SK-N-DZ (cell line): ENCODE results near the gene ASTL.

Source experiments
- DNase-seq: peaks from one replicate; pipeline ENCODE4 v3.0.0-alpha.2; 2015; ENCODE audit warnings: low spot score

Gene ASTL

DNA sequence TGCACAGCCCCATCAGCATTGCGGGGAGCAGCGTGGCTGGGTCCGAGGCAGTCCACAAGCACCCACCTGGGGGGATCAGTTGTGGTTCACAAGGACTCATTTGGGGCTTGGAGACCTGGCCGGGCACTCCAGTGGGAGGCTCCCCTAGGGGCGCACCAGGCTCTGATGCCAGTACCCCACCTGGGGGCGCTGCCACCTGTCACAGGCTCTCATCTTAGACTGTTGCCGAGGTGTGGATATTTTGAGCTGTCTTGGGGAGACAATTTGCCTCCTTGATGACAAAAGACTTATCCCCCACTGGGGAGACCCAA is 25.0 kb downstream of the ASTL start:
- DNase-seq: no peak

DNA sequence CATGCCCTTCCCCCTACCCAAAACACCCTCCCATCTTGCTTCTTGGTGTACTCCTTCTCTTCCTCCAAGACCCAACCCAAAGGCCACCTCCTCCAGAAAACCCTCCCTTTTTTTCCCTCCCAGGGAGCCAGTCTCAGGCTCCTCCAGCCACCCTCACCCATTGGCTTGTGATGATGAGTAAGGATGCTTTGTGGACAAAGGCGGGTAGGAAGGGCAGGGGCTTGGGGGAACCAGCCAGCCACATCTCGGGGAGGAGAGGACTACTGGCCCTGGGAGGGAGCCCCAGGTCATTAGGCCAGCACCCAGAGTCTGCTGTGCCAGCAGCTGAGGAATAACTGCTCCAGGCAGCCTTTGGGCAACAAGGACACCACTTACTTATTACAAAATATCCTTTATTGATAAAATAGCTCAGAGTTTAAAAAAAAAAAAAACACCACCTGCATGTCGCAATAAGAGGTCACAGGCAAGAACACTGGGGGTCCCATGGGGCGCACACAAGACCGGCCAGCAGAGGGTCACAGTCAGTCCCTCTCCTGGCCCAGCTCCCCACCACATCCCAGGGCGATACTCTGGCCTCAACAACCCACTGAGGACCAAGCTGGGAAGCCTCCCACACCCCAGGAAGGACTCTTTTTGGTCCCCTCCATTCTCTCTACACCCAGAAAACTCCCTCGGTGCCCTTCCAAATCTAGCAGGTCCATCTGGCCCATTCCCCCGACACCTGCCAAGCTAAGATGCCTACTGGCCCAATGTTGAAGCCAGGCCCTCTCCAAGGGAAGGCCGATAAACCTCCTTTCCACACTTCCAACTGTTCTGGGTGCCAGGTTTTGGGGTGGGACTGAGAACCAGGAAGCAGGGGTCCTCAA is 25.6 kb downstream of the ASTL start:
- DNase-seq: no peak

DNA sequence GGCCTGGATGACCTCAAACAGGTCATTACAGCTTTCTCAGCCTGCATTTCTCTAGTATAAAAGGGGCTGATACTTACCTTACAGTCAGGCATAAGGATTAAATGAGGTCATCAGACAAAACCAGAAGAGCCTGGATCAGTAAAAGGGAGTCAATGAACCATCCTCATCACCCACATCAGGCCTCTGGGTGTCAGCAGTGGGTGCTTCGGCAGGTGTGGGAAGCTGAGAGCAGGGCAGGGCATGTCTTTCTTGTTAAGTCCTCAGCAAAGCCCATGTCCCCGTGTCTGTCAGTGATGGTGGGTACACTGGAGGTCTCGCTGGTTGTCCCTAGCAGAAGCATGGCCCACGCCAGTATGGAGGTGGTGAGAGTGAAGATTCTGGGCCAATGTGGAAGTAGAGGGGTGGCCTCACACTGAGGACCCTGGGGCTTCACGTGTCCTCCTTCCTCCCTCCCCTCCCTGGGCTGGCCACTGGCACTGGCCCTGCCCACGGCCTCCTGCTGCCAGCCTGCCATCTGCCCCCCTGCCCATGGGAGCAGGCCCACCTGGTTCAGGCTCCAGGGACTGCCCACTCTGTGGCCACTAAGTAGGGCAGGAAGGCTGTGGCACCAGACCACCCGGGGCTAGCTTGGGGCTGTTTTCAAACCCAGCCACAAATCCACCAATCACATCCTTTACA is 26.3 kb downstream of the ASTL start:
- no peak for DNase-seq

DNA sequence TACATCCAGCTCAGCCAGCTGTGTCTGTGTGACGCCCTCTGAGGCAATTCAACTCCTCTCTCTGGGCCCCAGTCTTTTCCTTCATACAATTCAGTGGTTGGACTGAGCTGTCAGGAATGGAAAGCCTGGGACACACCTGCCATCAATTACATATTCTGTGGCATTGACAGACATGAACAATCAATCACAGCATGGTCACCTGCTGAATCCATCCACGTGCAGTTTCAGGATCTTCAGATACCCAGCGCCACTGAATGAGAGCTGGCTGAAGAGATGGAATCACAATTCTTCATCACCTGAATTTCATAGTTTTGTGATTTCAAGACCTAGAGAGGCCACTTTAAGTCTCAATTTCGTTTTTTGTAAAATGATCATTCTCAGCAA is 27.1 kb downstream of the ASTL start:
- DNase-seq: no peak

DNA sequence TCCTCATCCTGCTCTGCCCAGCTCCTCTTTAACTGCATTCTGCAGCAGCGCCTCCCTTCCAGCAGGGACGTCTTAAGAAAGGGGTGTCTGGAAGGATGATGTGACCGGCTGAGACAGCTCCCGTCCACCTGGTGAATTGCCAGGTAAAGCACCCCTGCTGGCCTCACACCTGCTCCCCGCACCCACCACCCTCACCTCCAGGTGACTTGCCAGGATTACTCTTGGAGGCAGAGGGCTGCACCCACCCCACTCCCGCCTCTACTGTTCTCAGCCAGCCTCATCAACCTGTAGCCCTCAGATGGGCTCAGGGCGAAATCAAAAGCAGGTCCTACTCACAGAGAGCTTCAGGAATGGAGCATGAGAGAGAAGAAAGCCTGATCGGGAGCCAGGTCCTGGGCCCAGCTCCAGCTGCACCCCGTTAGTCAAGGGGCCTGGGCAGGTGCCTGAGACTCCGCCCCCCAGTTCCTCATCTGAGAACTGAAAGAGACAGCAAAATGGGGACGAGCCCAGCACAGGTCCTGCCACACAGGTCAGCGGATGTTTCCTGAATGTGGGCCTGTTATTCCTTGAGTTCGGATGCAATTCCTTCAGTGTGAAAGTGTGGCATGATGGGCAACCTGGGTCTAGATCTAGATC is 27.6 kb downstream of the ASTL start:
- no peak for DNase-seq

DNA sequence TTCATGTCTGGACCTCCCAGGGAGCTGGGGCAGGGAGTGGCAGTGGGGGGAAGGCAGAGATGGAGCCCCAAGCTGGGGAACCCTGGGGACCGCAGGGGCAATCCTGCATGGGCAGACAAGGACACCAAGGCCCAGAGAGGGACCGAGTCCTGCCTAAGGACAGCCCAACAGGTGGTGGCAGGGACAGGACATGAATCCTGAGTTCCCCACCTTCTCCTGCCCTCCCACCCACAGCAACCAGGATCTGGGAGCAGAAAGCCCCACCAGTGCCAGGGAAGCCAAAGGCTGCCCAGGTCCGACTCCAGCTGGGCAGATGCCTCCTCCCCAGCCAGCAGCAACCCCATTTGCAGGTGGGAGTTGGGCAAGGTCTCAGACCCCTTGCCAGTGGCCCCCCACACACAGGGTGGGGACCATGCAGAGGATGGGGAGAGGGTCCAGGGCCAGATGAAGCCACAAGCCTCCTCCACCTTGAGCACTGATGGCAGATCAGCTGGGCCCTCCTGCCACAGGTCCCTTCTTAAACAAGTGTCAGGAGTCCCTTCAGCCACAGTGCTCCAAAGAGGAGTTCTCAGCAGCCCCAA is 28.3 kb downstream of the ASTL start:
- DNase-seq: no peak

DNA sequence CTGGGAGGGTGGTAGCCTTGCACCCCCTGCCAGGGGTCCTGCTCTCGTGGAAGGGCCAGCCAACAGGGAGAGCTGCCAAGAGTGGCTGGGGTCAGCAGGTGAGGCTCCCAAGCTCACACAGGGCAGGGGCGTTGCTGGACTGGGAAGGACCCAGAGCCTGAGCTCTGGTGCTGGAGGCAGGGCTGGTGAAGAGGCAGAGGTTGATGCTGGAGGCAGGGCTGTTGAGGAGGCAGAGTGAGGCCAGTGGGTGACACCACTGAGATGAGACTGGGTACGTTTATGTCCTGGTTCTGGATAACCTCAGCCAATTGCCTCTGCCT is 29.0 kb downstream of the ASTL start:
- DNase-seq: no peak

DNA sequence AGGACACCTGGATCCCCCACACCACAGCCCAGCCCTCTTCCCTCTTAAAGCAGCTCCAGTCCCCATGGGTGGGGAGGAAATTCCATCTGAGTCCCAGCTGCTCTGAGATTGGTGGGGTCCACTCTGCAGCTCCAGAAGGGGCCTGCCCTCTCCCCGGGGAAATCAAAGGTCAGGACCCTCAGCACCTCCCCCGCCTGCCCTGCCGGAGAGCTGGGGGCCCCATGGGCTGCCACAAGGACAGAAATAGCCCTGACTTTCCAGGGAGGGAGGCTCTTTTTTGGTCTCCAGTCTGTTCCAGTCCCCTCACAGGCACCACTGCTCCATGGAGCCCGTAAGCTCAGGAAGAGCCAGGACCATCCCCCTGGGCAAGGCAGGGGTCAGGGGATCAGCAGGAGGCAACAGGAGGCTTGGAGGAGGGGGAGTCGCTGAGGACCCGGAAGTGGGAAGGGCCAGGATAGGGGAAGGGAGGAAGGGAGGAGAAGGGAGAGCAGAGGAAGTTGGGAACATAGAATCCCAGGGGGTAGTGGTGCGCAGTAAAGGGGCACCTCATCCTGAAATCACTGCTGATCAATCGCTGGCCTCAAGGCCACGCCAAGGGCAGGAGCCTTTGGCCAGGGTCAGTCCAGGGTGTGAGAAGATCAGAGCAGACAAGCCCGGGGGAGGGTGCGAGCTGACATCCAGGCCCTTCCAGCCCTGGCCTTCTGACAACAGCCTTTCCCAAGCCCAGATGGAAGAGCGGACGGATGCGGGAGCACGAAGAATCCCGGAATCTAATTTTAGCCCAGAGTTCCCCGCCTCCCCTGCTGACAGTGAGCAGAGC is 29.6 kb downstream of the ASTL start:
- DNase-seq: peak; percentile 67

DNA sequence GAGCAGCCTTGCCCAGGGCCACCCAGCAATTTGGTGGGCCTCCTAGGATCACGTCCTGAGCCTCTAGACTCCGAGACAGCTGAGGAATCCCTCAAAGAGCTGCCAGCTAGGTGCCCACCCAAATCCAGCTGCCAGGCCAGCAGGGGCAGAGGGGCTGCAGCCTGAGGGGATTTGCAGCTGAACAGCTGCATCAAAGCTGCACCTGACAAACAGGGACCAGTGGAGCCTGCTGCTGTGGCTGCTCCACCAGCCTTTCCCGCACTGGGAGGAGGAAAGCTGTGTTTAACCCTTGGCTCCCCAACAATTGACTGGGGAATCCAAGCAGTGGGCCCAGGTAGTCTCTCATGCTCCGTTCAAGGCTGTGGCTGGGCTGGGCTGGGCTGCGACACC is 30.2 kb downstream of the ASTL start:
- DNase-seq: no peak

DNA sequence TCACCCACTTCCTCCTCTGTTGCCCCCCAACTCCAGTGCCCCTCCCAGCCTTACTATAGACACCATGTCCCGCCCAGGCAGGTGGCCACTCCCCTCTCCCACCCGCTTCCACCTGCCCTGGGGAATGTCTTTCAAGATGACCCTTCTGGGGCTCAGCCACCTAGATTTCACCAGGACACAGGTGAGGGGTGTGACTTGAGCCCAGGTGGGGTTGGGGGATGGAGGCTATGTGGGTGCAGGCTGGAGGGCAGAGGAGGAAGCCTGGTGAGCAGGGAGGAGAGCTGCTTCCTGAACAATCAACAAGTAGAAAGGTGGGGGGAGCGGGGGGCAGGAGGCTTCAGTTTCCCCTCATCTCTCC is 30.6 kb downstream of the ASTL start:
- no peak for DNase-seq

DNA sequence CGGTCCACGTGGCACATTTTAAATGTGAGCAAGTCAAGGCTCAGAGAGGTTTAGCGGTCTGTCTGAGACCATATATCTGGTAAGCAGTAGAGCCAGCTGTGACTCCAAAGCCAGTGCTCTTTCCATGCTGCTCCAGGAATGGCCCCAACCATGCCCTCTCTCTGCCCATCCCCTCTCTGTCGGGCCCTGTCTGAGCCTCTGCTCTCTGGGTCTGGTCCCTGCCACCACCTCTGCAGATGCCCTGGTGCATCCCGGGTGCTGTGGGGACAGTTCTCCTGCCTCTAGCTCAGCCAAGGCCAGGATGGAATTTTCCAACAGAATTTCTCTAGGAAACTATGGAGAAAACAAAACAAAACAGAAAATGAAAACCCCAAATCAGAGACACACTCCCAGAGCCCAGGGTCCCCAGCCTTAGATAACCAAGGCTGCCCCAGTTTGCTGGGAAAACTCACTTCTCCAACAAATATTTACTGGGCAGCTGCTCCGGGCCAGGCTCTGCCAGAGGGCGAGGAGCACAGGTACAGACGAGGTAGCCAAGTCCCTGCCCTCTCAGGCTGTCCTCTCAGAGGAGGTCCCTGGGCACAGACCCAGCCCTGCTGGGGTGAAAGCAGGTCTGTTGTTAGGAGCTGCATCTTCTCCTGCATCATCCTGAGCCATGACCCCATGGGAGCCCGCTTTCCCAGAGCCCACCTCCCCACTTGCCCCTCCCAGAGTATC is 31.2 kb downstream of the ASTL start:
- DNase-seq: no peak

DNA sequence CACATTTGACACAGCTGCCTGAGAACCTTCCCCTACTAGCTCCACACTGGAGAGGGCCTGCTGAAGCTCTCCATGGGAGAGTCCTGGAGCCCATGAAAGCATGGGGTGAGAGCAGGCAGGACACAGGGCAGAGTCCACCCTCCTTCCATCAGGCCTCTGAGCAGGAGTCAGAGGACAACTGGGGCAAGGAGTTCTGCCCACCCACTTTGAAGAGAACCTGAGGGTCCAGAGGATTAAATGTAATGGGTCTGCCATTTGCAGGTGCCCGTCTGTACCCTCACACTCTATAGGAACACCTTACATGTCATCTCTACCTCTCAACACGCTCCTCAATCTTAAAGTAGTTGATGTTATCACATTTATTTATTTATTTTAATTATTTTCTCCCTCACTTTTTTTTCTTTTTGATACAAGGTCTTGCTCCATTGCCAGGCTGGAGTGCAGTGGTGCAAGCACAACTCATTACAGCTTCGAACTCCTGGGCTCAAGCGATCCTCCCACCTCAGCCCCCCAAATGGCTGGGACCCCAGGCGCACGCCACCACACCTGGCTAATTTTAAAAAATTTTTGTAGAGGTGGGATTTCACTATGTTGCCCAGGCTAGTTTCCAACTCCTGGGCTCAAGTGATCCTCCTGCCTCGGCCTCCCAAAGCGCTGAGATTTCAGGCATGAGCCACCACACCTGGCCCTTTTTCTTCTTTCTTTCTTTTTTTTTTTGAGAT is 32.1 kb downstream of the ASTL start:
- no peak for DNase-seq

DNA sequence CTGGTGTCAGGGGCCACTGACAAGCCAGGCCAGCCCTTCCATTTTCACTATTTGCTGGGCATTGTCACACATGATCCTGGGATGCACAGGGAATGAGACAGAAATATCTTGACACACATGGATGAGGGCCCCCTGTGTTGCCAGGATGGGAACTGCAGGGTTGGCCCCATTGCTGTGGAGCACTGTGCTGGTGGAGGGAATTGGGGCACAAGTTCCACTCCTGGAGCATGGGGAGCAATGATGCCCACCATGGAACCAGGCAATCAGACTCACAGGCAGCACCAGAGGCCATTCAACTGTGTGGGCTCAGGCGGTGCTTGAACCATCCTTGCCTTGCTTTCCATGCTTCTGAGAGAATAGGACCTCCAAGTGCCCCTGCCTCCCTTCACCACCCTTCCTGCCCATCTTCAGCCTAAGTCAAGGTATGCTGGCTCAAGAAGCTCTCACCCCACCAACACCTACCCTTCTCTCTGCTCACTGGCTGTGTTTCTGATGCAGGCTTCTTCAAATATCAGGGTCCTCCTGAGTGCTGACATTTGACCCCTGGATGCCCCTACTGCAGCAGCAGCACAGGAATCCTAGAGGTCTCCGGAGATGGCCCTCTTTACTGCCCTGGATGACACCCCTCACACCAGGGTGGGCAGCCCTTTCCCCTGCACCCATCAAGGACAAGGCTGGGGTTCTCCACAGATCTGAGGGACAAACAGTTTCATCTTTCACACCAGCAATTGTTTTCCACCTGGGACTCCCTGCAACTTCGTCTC is 33.0 kb downstream of the ASTL start:
- DNase-seq: no peak

DNA sequence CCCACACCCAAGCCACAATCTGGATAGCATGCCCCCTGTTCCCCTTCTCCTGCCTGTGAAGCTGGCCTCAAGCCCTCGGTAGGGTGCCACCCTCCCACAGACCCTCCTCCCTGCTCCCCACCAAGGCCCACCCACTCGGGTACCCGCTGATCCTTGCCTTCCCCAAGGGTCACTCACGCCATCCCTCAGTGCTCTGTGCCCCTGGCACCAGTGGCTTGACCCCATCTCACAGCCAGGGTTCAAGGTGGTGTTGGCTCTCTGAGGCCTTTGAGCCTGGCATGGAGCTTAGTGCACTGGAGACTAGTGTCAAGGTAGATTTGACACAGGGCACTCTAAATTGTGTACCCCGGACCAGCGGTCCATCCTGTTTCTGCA is 33.8 kb downstream of the ASTL start:
- no peak for DNase-seq

DNA sequence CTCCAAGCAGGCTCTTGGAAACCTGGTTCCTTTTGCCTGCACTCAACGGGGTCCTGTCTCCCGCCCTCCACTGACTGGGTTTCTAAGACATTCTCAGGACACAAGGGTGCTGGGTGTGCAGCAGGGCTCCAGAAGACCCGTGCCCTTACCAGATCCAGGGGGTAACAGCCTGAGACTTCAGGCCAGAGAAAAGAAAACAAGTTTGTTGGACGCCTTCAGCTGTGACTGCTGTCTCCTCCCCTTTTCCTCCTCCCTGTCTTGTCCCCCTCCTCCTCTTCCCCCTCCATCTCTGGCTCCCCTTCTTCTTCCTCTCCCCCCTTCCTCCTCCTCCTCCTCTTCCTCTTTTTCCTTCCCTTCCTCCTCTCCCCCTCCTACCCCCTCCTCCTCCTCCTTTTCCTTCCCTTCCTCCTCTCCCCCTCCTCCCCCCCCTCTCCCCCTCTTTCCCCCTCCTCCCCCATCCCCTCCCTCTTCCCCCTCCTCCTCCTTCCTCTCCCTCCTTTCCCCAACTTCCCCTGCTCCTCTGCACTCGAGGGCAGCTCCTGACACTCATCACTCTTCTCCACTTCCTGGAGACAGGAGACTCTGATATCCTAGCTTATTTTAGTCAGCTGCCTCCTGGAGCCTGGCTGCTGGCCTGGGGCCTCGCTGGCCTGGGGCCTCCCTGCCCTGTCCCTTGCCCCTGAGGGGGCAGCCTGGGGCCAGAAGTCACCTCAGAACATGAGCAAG is 34.4 kb downstream of the ASTL start:
- no peak for DNase-seq

DNA sequence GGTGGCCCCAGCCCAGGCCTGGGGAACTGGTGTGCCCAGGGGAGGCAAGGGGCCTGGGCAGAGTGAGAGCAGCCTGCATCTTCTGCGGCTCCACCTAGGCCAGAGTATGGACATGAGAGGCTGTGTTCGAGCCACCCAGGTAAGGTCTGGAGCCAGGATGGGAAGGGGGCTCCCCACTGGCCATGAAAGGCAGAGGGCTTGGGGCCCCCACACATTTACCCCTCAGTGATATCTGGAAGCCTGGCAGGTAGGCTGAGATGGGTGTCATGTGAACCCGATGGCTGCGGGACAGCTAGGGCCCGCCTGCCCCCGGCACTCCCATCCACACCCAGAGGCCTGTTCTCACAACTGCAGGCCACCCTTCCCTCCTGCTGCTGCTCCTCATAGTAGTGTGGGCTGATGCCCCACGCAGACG is 35.1 kb downstream of the ASTL start:
- no peak for DNase-seq

DNA sequence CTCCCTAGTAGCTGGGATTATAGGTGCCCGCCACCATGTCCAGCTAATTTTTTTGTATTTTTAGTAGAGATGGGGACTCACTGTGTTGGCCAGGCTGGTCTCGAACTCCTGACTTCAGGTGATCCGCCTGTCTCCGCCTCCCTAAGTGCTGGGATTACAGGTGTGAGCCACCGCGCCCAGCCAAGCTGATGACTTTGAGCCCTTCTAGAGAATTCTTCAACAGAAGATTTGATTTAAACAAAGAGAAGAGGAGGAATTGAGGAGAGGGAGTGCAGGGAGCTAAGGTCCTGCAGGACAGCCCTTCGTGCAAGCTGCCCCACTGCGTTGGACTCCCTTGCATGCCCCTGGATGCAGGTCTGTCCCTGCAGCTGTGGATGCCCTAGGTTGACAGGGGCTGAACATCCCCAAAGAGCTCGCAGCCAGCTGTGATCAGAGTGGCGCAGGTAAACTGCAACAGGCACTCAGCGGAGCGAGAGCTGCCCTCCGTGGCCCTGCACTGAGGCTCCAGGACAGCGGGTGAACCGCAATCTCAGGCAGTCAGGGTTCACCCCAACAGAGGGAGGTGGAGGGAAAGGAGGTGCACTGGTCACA is 35.6 kb downstream of the ASTL start:
- DNase-seq: no peak

DNA sequence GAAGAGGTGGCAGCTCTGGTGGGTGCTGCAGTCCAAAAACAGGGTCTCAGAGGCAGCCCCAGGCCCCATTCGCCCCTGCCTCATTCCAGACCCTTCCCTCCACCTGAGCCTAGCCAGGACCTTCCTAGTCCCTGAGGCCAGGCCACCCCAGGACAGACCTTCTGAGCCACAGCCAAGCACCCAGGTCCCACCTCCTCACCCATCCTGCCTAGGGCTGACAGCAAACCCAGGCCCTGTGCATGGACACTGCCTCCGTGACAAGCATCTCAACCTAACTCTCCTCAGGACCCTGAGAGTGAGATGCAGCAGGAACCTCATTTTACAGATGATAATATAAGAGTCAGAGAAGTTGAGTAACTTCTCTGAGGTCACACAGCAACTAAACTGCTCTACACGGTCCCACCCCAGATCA is 37.4 kb downstream of the ASTL start:
- DNase-seq: no peak
